GDM1 (cell line): Measurements from ENCODE around the gene CEP95.
A peak's percentile ranks its signal among the peaks of the same experiment; 100 is the strongest.

Source experiments
- DNase-seq: peaks from one replicate; lab custom pipeline; 2025; lab: John Stamatoyannopoulos, UW

The CEP95 gene

DNA sequence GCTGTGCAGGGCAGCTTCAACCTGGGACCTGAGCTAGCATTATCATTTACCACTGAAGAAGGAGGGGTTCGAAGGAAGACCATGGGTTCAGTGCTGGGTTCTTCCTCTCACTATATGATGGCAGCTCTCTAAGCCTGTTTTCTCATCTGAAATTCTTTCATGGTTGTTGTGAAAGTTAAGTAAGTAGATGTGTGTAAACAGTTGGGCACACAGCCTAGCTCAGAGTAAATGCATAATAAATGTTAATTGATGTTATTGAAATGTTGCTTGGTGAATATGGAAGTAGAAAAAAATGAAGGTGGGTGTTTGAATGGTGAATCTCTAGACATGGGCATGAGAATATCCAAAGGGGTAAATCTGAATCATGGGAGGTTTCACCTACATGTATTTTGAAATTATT is 9.1 kb downstream of the CEP95 start:
- no peak for DNase-seq

DNA sequence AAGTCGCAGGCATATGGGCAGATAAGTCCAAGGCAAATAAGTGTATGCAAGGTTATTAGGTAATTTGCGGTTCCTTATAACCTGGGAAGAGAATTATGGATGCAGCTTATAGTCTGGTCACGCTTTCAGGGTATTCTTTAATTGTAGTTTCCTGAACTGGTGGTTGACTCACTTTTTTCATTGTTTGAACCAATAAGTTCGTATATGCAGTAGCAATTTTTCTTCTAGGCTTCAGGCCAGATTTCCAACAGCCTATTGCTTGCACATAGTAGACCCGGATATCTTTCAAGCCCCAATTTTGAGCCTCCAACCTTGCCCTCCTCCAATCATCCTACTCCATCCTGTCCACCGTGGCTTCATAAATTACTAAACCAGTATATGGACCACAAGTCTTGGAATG is 12.8 kb downstream of the CEP95 start:
- DNase-seq, result no peak

DNA sequence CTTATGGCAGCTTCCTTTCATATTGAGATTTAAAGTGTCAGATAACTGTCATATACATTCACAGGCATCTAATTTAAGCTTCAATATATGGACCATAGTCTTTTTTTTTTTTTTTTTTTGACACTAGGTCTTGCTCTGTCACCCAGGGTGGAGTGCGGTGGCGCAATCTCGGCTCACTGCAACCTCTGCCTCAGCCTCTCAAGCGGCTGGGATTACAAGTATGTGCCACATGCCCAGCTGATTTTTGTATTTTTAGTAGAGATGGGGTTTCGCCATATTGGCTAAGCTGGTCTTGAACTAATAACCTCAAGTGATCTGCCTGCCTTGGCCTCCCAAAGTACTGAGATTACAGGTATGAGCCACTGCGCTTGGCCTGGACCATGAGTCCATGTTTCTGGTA is 13.6 kb downstream of the CEP95 start:
- DNase-seq, result no peak

DNA sequence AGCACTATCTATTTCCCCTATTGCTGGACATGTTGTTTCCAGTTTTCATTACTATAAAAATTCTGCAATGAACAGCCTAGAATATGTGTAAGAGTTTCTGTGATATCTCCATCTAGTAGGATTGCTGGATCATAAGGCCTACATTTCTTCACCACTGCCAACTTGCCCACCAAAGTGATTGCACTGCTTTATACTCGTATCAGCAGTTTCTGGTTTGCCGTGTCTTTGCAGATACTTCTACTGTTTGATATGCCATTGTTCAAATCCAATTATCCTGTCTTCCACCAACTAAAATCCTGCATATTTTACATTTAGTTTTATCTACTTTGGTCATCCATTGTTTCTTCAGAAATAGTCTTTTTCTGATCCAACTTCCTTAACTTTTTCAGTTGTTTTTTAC is 21.1 kb downstream of the CEP95 start:
- no peak for DNase-seq

DNA sequence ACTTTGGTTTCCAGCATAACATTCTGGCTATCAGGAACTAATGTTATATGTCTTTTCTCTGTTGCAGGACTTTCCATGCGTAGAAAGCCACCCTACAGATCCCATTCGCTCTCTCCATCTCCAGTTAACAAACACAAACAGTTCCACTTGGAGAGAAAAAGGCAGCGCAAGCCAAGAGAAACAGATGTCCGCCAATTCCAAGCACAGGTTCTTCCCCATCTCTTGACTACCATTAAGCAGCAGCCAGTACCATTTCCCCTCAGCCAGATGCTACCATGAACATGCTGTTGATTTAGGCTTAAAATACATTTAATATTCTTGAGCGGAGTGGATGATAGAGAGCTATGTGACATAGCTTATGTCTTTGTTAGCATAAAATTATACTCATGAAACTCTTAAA is 22.4 kb downstream of the CEP95 start:
- no peak for DNase-seq

DNA sequence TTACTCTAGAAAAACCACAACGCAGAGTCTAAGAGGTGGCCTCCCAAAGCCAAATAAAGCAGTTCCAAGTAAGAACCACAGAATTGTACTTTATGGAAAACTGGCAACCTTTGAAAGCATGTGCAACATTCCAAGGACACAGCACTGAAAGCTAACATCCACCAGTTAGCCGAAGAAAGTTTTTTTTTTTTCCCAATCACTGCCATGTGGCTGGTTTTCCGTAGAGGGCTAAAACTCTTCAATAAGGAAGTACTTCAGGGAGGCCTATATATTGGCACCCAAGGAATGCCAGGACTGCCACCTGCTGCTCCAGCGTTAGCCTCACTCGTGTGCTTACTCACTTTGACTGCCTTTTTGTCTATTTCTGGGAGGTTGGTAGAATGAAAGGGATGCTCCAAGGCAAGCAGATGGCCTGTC is 25.2 kb downstream of the CEP95 start:
- DNase-seq, result no peak

DNA sequence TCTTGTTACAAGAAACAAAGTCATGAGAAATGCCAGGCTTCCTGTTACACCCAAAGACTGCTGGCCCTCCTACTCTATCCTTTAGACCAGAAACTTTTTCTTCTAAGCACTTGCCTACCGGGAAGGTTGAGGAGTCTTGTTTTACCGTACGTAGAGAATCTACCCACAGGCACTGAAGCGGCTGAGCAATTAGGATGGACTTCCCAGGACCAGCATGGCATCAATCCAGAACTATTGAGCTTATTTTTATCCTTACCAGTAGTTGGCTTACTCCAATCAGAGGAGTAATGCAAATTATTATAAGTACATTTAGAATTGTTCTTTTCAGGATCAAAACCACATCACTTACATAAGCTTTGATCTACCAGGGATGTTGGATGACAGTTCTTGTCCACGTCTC is 25.6 kb downstream of the CEP95 start:
- no peak for DNase-seq

DNA sequence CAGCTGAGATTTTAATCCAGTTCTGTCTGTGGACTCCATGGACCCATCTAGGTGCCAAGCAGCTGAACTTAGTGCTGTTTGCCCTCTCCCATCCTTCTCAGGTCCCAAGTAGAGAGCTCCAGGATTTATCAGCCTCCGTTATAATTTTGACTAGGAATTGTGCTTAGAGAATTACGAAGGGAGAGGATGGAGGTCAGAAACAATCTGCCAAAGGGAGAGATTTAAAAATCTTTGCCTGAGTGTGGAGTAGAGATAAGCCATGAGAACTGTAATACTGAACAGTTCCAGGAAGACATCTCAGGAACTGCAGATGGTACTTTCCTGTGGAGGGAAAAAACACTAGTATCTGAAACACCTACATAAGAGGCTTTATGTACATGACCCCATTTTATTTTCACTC is 27.0 kb downstream of the CEP95 start:
- DNase-seq, result no peak

DNA sequence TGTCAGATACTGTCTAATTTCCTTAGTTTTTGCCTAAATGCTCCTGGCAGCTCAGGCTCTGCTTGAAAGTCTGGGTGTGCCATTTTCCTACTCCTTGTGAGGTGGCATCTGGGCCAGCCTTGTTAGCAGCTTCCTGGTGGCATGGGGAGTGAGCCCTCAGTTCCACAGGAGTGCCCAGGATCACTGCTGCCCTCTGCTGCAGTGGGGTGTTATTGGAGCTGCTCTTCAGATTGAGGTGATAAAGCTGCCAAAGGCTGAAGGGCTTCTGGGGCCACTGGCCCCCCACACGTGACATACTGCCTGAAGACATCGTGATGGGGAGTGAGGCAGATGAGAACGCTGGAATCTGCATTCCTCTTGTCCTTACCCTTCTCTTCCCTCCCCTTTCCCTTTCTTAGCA is 27.4 kb downstream of the CEP95 start:
- DNase-seq, result peak; percentile 4

DNA sequence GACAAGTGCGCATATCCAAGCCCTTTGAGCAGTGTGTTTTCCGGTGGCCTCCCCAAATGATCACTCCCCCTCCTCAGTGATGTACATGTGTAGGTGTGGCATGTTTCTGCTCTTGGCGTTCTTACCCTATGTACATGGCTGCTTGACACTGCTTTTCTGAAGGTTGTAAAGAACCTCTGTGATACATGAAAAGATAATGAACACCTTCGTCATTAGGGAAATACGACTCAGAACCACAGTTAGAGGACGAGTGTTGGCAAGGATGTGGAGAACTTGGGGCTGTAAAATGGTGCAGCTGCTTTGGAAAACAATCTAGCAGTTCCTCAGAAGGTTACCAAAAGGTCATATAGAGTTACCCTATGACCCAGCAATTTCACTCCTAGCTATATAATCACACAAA is 28.6 kb downstream of the CEP95 start:
- no peak for DNase-seq

DNA sequence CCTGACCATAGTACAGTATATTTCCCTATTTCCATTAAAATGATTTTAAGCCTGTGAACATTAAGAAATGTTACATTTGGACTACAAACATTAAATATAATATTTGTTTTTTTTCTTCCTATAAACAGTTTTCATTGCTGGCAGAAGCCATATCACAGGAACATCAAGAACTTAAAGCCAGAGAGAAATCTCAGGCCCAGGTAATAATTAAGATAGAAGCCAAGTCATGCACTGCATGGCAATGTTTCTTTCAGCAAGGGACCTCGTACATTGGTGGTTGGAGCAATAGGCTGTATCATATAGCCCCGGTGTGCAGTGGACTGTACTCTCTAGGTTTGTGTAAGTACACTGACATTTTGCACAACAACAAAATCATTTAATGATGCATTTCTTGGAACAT is 30.1 kb downstream of the CEP95 start:
- DNase-seq, result no peak

DNA sequence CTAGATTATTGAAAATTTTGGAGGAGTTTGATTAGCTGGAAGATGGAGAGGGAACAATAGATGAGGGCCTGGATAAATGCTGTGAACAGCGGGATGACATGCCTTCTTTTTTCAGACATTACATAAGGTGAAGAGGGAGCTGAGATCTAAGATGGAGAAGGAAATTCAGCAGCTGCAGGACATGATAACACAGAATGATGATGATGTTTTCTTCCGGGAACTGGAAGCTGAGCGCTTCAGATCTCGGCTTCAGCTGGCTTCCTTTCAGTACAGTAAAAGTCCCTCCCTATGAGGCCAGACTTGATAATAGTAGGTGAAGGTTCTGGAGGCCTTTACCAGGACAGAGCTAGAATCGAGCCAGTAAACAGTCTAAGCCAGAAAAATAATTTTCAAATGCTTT is 30.7 kb downstream of the CEP95 start:
- no peak for DNase-seq

DNA sequence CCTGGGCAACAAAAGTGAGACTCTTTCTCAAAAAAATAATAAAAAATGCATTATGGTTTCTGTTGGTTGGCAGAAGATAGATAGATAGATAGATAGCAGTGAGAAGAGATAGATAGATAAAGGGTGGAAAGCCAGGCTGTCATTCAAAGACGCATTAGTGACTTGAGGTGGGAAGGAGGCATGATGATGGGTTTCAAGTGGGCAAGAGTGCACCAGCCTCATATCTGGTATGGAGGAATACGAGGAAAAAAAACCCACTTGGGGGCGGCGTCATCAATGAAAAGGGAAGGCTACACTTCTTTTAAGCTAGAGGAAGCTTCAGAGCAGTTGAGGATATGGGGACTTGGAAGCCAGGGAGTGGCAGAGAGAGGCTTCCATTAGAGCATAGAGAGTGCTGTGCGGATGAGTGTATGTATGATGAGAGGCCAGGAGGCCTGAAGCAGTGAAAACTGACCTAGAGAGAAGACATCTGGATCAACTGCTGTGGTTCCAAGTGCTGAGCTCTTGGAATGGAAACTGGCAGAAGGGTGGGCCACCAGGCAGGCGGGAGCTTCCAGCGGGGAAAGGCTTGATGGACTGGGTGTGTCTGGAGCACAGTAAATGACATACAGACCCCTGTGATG is 31.8 kb downstream of the CEP95 start:
- no peak for DNase-seq

DNA sequence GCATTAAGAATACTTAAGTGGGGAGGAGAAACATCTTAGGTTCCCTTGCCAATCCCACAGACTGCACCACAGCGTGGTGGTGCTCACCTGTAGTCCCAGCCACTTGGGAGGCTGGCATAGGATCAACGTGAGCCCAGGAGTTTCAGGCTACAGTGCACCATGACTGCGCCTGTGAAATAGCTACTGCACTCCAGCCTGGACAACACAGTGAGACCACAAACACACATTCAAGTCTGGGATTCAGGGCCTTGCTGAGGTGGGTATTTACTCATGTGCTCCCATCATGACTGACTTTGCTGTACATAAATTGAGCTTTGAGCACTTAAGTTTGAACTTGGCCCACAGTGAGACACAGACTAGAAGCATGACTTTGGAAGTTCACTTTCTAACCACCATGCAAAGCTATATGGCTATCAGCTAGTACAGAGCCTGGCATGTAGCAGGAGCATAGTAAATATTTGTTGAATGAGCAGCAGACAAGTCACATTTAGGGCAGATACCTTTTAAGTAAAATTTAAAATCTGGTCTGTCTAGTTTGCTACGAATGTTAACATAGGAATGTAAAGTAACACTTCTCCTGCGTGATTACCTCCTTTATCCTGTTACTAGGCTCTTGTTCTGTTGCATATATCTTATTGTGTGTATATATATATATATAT is 33.5 kb downstream of the CEP95 start:
- DNase-seq, result no peak

DNA sequence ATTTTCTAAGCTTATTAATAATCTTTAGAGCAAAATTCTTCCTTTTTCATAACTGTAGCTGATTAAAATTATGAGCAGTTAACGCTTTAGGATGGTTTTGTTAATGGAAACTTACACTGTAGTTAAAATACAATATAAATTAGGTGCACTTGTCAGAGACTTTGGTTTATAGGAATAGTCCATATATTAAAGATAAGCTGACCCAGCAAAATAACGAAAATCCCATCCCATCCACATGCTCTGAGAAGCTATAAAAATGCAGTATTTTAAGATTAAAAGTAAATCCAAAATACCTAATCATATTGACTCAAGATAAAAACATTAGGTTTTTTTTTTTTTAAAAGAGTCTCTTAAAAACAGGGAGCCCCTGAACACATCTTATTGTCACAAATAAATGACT is 38.0 kb downstream of the CEP95 start:
- DNase-seq, result no peak

DNA sequence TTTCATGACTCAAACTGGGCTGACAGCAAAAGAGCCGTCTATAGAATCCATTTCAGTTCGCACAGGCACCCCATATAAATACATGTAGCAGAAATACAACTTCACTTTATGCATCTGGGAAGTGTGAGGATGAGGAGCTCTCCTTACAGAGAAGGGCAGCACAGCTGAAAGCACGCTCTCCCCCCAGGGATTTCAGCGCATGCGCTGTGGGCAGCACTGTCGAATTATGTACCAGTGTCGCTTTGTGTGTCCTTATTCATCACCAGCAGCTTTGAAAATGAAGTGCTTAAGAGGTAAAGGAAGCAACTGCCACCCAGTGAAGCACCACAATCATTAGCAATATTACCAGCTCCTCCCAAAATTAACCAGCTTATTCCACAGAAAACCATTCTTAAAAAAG is 39.9 kb downstream of the CEP95 start:
- DNase-seq, result no peak

DNA sequence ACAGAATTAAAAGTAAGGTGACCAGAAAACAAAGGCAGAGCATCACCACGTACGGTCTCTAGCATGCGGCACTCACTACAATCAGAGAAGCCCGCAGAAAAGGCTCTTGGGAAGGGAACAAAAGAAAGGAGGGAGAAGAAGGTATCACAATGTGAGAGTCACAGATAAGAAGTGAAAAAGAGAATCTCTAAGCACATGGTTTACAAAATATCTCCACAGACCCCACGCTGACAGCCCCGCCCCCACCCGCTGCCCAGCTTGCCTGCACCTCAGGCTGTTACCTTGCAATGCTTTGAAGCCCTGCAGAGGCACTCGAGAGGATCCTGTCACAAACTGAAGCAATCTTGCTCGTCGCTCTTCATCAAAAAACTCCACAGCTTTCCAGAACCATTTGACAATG is 40.5 kb downstream of the CEP95 start:
- DNase-seq, result no peak

DNA sequence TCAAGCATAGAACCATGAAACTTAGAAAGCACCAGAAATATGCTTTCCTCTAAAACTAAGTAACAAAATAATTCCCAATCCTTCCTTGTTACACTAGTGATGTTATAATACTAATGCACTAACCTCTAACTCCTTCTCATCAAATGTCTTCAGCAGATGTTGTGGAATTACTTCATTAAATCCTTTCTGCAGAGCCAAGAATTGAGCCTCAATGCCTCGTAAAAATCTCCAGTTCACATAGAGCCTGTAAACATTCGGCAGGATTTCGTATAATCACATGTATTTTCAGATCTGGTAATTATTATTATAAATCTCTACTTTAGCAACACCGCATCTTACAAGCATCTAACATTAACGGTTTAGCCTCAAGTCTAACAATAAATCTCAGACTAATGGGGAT is 44.7 kb downstream of the CEP95 start:
- no peak for DNase-seq

DNA sequence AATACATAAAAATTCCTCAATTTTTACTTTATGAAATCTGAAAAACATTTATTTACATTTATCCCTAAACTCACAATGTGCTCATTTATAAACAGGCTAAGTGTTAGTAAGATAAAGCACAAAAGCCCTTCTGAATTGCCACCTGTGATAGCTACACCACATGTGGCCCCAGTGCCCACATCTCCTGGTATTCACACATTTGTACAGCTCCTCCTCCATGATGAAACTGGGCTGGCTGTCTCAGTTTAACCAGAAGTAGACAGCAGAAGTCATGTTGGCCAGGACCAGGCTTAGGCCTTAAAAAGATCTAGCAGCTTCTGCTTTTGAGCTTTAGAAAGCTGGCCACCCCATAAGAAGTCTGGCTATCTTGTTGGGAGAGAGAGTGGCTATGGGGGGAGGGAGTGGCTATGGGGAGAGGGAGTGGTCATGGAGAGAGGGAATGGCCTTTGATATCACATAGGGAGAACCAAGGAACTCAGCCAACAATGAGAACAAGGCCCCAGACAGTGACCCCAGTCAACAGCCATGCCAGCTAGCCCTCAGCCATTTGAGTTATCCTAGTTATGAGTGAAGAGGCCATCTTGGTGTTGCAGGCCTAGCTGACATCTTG is 47.4 kb downstream of the CEP95 start:
- no peak for DNase-seq

DNA sequence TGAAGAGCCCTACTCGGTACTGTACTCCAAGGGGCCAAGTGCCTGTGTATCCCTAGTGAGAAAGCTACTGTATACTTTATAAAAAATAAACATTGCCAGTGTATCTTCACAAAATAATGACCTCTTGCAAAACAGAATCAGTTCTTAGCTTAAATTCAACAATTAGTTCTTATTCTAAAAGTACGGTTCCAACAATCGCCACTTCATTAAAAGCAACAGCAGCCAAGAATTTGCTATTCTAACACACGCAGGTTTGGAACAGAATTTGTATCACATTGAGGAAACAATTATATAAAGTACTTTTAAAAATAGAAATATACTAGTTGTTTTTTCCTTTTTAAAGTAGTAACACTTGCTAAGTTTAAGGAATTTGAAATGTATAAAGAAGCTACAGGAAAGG is 48.5 kb downstream of the CEP95 start:
- no peak for DNase-seq

DNA sequence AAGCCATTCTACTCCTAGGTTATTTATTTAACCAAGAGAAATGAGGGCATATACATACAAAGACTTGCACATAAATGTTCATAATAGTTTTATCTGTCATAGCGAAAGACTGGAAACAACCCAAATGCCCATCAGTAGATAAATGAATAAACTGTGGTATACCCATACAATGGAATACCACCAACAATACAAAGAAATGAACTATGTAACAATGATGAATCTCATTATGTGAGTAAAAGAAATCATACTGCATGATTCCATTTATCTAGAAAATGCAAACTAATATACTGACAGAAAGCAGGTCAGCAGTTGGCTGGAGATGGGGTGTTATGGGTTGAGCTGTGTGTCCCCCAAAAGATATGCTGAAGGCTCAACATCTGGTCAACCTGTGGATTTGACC is 57.3 kb downstream of the CEP95 start:
- DNase-seq, result no peak

DNA sequence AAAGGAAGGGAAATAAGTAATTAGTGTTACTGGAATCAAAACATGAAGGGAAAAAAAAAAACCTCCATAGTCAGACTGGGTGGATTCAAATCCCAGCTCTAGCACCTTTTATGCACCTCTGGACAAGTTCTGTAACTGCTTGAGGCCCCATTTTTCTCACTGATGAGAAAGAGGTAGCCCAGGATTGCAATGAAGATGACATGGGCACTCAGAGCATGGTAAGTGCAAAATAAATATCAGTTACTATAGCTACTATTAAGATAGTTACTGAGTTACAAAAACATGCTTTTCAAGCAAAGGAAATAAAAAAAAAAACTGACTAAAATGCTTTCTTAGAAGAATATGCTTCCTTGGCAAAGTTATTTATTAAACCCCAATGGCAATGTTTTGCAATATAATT is 58.8 kb downstream of the CEP95 start:
- no peak for DNase-seq

DNA sequence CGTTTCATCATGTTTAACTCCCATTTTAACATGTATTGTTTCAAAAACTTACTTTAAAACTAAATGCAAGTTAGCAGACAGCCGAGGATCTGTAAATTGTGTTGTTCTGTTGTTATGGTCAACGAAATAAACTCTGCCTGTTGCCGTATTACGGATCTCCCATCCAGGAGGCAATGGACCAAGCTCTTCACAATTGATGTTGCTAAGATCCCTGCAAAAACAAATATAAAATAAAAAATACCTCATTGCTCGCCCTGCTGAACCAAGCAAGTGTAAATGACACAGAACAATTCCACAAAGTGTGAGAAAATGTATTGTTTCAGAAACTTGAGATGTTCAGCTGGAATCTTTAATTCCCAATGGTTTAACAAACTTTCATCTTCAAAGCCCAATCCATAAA is 65.0 kb downstream of the CEP95 start:
- DNase-seq, result no peak

DNA sequence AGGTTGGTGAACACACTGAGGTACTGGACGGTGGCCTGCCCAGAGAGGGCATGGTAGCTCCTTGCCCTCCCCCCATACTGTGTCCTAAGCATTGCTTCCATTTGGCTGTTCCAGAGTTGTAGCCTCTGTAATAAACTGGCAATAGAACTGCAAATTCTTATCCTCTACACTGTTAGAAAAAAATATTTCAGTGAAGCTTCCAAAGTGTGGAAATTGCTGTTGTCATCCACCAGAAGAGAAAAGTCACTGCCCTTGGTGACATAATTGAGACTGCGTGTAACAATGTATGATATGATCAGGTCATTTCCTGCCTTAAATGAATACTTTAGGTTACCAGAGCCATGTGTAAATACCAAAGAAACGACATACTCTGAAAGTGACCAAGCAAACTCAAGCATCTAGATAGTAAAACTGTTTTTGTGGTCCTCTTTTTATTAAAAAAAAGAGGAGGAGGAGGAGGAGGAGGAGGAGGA is 65.9 kb downstream of the CEP95 start:
- DNase-seq, result no peak
